Gastrocnemius medialis (tissue), 4 donors: ENCODE data around the gene E2F1.

Source experiments
- POLR2A ChIP-seq, 2 donors: fragments of 450-650 bp; IDR thresholded peaks; one replicate each; pipeline ENCODE4 v1.6.1; 2017; ENCODE audit warnings: antibody characterized with exemption in 2 of 2, mild to moderate bottlenecking in 2 of 2, moderate library complexity in 2 of 2
- TF ChIP-seq, protein P1 (sequence below), 5 experiments: fragments of 450-650 bp in 3 of 5; fragments of 200-600 bp in 2 of 5; sonication (generic) in 2 of 5; IDR thresholded peaks in 4 of 5; conservative IDR thresholded peaks in 1 of 5; 1 replicate in 4 of 5; 2 replicates in 1 of 5; pipeline ENCODE4 v1.5.1; 2016 to 2019; ENCODE audit warnings: antibody characterized with exemption in 5 of 5, mild to moderate bottlenecking in 3 of 5, moderate library complexity in 3 of 5

DNA sequence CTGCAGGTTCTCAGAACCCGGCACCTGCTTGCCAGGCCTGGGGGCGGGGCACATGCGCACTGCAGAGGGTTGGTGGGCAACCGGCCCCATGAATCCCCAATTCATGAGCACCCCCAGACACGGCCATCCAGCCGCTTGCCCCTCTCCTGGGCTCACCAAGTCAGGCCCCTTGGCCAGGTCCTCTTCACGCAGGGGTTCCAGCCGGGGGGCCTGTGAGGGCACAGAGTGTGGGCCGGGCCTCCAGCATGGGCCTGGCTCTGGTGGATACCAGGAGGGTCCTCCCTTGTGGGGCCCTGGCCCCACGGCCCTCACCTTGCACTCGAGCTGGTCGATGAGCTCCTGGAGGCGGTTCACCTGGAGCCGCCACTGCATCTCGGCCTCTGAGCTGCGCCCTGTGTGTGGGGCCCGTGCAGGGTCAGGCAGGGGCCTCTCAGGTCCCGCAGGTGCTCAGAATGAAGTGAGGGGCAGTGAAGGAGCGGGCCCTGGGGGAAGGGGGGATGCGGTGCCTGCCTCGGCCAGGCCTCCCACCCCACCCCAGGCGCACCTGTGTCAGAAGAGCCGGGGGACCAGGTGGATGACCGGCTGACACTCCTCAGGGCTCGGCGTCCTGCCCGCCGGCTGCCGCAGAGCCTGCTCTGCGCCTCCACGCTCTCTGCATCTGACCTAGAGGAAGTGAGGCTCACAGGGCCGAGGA, 26.7 kb downstream of the E2F1 start:
- TF ChIP-seq, protein P1, sequence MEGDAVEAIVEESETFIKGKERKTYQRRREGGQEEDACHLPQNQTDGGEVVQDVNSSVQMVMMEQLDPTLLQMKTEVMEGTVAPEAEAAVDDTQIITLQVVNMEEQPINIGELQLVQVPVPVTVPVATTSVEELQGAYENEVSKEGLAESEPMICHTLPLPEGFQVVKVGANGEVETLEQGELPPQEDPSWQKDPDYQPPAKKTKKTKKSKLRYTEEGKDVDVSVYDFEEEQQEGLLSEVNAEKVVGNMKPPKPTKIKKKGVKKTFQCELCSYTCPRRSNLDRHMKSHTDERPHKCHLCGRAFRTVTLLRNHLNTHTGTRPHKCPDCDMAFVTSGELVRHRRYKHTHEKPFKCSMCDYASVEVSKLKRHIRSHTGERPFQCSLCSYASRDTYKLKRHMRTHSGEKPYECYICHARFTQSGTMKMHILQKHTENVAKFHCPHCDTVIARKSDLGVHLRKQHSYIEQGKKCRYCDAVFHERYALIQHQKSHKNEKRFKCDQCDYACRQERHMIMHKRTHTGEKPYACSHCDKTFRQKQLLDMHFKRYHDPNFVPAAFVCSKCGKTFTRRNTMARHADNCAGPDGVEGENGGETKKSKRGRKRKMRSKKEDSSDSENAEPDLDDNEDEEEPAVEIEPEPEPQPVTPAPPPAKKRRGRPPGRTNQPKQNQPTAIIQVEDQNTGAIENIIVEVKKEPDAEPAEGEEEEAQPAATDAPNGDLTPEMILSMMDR (IDR thresholded peaks at IDR 0.05 in 4 of 5, conservative IDR thresholded peaks at IDR 0.05 in 1 of 5): no peak
- TF ChIP-seq POLR2A (IDR thresholded peaks at IDR 0.05): no peak
